Measurements from ENCODE around the gene CLIC4.

- TF ChIP-seq CTCF (IDR thresholded peaks at IDR 0.05; ENCODE audit: borderline replicate concordance, extremely low read depth, low read length, poor library complexity, severe bottlenecking) (no peak), EZH2 (IDR thresholded peaks at IDR 0.05; ENCODE audit: borderline replicate concordance, low read depth, low read length, severe bottlenecking) (no peak)
Observed at GRCh38 chr1:24853649-24854048, 108.4 kb downstream of the CLIC4 start.
